Posterior vena cava (tissue), 2 donors: ENCODE results near the gene ZNF146. TPM values are rescaled to one million over a fixed set of nuclear protein-coding genes. Genes with fewer than 3 reads are reported as not detected.
"Not testable (repeated sequence)": the region's sequence is repeated elsewhere in the genome, so short reads cannot be mapped to it uniquely, and the experiment has no call there.

ENCODE experiments used
- DNase-seq: peaks from one replicate; pipeline ENCODE4 v3.0.0-alpha.2; 2020; ENCODE audit warnings: low spot score
- intact Hi-C, 2 donors: fragments of 100-400 bp; cut with DNase I; formaldehyde crosslinking; loops; one replicate each; pipeline versions ENCODE4 v1.14.1 to v1.14.2; 2022 to 2023
- long read RNA-seq, 2 donors: library from polyadenylated mRNA; unstranded; transcript quantifications; one replicate each; pipeline ENCODE4 v2.0.0, GENCODE V29; 2020 to 2021
- total RNA-seq, 2 donors: library from RNA; stranded (reverse); fragmentation: NEBNext Ultra II Directional; extraction: Animal tissue kit (Norgen Biotek cat#: 25700); gene quantifications; one replicate each; pipeline ENCODE4 v1.2.1, GENCODE V29; 2021
- donor health status: DM: yes; HTN: yes; CAD: no.
- donor health status: DM: yes; HTN: yes; CAD: no.

The ZNF146 gene
- 10 to 100 TPM; 40.2 to 41.7 TPM for total RNA-seq
- long read RNA-seq, donor 1, transcript ZNF146-202 (3 exons, 3,780 nt): major isoform, 8 of 24 reads
- long read RNA-seq, donor 1, partial matches to known transcripts: 5 of 24 reads
- long read RNA-seq, donor 1, other reads (novel, unspliced or antisense): 7 of 24 reads
- long read RNA-seq, donor 2, transcript ZNF146-201 (4 exons, 3,326 nt): minor isoform, 5 of 23 reads
- long read RNA-seq, donor 2, transcript ZNF146-202 (3 exons, 3,780 nt): major isoform, 6 of 23 reads
- long read RNA-seq, donor 2, partial matches to known transcripts: 3 of 23 reads
- long read RNA-seq, donor 2, other reads (novel, unspliced or antisense): 7 of 23 reads

GRCh38 chr19:36214386-36215275, at the start of gene ZNF146, which contains the start of gene ZNF565:
ZNF146 (plus strand) TSS chr19:36215106; CDS start chr19:36236441, 21,335 bp downstream.
ZNF565 (minus strand) TSS chr19:36214665; CDS start chr19:36201985, 12,680 bp downstream.
- DNase-seq: peak; percentile 99
- intact Hi-C loops: no loop called here

GRCh38 chr19:36169084-36169760, 45.7 kb upstream of the ZNF146 start:
- intact Hi-C loops: loop anchor here in 1 of 2 donors (5.0 kb wide), 1 partner anchor 37 kb away; no protein-coding TSS in a partner anchor
- no peak for DNase-seq

GRCh38 chr19:36172852-36173251, 42.1 kb upstream of the ZNF146 start:
- DNase-seq: peak; percentile 13
- intact Hi-C loops: no loop called here

DNA sequence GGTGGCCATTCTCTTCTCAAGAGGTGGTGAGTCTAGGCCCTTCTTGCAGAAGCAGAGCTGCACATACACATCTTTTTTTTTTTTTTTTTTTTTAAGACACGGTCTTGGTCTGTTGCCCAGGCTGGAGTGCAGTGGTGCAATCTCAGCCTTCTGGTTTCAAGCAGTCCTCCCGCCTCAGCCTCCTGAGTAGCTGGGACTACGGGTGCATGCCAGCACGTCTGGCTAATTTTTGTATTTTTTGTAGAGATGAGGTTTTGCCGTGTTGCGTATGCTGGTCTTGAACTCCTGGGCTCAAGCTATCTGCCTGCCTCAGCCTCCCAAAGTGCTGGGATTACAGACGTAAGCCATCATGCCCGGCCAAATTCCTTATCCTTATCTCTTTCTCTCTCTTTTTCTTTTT, 41.1 kb upstream of the ZNF146 start:
- DNase-seq, intact Hi-C loops: not testable (repeated sequence)

- intact Hi-C loops: not testable (repeated sequence)
- DNase-seq: peak; percentile 14
Observed at GRCh38 chr19:36179077-36179476, 35.8 kb upstream of the ZNF146 start.

DNA sequence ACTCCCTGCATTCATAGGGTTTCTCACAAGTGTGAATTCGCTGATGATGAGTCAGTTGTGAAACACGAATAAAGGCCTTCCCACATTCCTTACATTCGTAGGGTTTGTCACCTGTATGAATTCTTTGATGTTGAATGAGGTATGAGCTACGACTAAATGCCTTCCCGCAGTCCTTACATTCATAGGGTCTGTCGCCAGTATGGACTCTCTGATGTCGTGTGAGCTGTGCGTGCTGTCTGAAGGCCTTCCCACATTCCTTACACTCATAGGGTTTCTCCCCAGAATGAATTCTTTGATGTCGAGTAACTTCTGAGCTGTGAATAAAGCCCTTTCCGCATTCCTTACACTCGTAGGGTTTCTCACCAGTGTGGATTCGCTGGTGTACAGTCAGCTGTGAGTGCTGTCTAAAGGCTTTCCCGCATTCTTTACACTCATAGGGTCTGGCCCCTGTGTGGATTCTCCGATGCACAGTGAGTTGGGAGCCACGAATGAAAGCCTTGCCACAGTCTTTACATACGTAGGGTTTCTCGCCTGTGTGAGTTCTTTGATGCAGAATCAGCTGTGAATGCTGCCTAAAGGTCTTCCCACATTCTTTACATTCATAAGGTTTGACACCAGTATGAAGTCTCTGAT, 32.2 kb upstream of the ZNF146 start:
- intact Hi-C loops: no loop called here
- no peak for DNase-seq

DNA sequence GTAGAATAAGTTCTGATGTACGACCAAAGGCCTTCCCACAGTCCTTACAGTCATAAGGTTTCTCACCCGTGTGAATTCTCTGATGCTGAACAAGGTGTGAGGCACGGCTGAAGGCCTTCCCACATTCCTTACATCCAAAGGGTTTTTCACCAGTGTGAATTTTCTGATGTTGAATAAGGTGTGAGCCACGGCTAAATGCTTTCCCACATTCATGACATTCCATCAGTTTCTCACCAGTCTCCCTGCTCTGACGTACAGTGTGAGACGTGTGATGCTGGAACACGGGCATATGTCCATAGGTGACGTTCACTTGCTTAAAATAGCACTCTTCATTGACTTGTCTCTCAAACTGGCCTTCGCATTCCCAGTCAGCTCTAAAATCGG, 31.7 kb upstream of the ZNF146 start:
- intact Hi-C loops: no loop called here
- DNase-seq: no peak

DNA sequence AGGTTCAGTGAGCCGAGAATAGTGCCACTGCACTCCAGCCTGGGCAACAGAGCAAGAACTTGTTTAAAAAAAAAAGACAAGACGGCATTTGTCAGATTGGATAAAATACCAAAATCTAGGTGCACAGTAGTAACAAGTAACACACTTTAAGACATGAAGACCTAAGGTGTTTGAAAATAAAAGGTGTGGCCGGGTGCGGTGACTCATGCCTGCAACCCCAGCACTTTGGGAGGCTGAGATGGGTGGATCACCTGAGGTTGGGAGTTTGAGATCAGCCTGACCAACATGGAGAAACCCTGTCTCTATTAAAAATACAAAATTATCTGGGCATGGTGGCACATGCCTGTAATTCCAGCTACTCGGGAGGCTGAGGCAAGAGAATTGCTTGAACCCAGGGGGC, 28.2 kb upstream of the ZNF146 start:
- intact Hi-C loops: not testable (repeated sequence)

GRCh38 chr19:36196249-36196648, 18.7 kb upstream of the ZNF146 start:
- DNase-seq: no peak
- intact Hi-C loops: no loop called here

More for the DNA sequence above, 28.2 kb upstream of the ZNF146 start:
- not testable (repeated sequence) for DNase-seq

DNA sequence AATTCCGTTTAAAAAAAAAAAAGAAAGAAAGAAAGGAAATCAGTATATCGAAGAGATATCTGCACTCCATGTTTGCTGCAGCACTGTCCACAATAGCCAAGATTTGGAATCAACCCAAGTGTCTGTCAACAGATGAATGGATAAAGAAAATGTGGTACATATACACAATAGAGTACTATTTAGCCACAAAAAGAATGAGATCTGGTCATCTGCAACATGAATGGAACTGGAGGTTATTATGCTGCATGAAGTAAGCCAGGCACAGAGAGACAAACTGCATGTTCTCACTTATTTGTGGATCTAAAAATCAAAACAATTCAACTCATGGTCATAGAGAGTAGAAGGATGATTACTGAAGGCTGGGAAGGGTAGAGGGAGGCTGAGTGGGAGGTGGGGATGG, 16.8 kb upstream of the ZNF146 start:
- intact Hi-C loops: no loop called here

GRCh38 chr19:36201684-36202083, 13.2 kb upstream of the ZNF146 start:
- intact Hi-C loops: no loop called here

More for the DNA sequence above, 16.8 kb upstream of the ZNF146 start:
- no peak for DNase-seq

GRCh38 chr19:36203293-36203692, 11.6 kb upstream of the ZNF146 start:
- intact Hi-C loops: no loop called here
- no peak for DNase-seq

More at GRCh38 chr19:36201684-36202083, 13.2 kb upstream of the ZNF146 start:
- no peak for DNase-seq

GRCh38 chr19:36207605-36208252, 7.2 kb upstream of the ZNF146 start:
- no peak for DNase-seq
- intact Hi-C loops: no loop called here

DNA sequence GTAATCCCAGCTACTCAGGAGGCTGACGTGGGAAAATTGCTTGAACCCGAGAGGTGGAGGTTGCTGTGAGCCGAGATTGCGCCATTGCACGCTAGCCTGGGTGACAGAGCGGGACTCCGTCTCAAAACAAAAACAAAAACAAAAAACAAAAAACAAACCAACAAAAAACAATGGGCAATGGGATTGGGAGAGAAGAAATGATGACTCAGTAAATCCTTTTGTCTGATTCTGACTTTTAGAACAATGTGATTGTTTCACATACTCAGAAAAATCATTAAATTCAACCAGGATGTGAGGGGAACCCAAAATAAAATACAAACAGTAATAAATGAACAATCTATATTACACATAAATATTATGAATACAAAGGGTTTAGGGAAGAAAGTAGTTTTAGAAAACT, 5.5 kb upstream of the ZNF146 start:
- intact Hi-C loops: no loop called here
- no peak for DNase-seq

- no peak for DNase-seq
- intact Hi-C loops: no loop called here
Observed at GRCh38 chr19:36210497-36210896, 4.4 kb upstream of the ZNF146 start.

GRCh38 chr19:36212895-36213294, 2.0 kb upstream of the ZNF146 start:
- intact Hi-C loops: no loop called here
- DNase-seq: no peak

- no peak for DNase-seq
- intact Hi-C loops: no loop called here
Observed at GRCh38 chr19:36215276-36216123, 594 bp downstream of the ZNF146 start.

DNA sequence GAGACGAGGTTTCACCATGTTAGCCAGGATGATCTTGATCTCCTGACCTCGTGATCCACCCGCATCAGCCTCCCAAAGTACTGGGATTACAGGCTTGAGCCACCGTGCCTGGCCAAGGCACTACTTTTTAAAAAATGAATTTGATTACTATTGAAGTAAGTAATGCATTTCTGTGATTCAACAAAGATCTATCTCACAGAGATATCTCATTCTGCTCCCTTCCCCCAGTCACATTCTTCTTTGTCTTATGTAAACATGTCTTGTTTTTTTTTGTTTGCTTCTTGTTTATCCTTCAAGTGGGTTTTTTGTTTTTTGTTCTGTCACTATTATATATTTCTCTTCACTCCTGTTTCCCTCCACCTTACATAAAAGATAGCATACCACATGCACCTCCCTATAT, 6.6 kb downstream of the ZNF146 start:
- no peak for DNase-seq
- intact Hi-C loops: no loop called here
